ENCODE data around the gene GULP1.

- no peak for TF ChIP-seq REST (IDR thresholded peaks at IDR 0.05; ENCODE audit: unreplicated experiment)
- no peak for TF ChIP-seq EZH2 (IDR thresholded peaks at IDR 0.05; ENCODE audit: low read depth, unreplicated experiment)
- no peak for TF ChIP-seq CTCF (conservative IDR thresholded peaks at IDR 0.05; ENCODE audit: low read depth in 2 of 2)
- no peak for TF ChIP-seq ETS1 (IDR thresholded peaks at IDR 0.05)
- no peak for TF ChIP-seq POLR2AphosphoS5 (IDR thresholded peaks at IDR 0.05; ENCODE audit: low read depth)
- no peak for TF ChIP-seq EZH2phosphoT487 (IDR thresholded peaks at IDR 0.05; ENCODE audit: unreplicated experiment)
- TF ChIP-seq NANOG (IDR thresholded peaks at IDR 0.05; ENCODE audit: borderline replicate concordance): no peak
These were observed 285.0 kb downstream of the GULP1 start for GRCh38 chr2:188576651-188577050.

Measured in GM23338 (cell line).